ENCODE data around the gene PCBP3. TPM values are rescaled to one million over a fixed set of nuclear protein-coding genes. Genes with fewer than 3 reads are reported as not detected.

PCBP3 gene
- polyA plus RNA-seq, 1 donor (not counting 4 experiments of a cell fraction or from before 2014, with no cell fraction given): 0.25 TPM

- TF ChIP-seq EZH2 (IDR thresholded peaks at IDR 0.05; ENCODE audit: low read length) (no peak), CTCF (optimal IDR thresholded peaks at IDR 0.05 in 1 of 3, IDR thresholded peaks at IDR 0.05 in 1 of 3, conservative IDR thresholded peaks at IDR 0.05 in 1 of 3; ENCODE audit: extremely low read depth in 1 of 3, insufficient read depth in 2 of 3, low read length in 3 of 3) (no peak)
- dilution Hi-C loops (cut with MboI; ENCODE audit: extremely low pct_ligation_motif_present, low sequenced_read_pairs): no loop called here
- no peak overlapping the region for H3K4me3 ChIP-seq (ENCODE audit: control insufficient read depth in 2 of 3, extremely low read depth in 1 of 3, insufficient read depth in 2 of 3, low read depth in 1 of 3, low read length in 3 of 3)
- H2AFZ ChIP-seq (ENCODE audit: control insufficient read depth, low read length): no peak overlapping the region
- peaks cover 7% of the 10 kb centered on the region for H3K27me3 ChIP-seq (ENCODE audit: control insufficient read depth, extremely low read depth, insufficient read depth, low read length)
- H4K20me1 ChIP-seq (ENCODE audit: control insufficient read depth, extremely low read depth, insufficient read depth, low read length): no peaks in the 10 kb centered on the region
- H3K9me1 ChIP-seq (ENCODE audit: control insufficient read depth, extremely low read depth, insufficient read depth, low read length): no peaks in the 10 kb centered on the region
- H3K36me3 ChIP-seq (ENCODE audit: control insufficient read depth in 2 of 2, extremely low read depth in 1 of 2, insufficient read depth in 2 of 2, low read length in 2 of 2): no peaks in the 10 kb centered on the region
- FAIRE-seq: no peak
- H3K27ac ChIP-seq (ENCODE audit: control insufficient read depth, insufficient read depth, low read length): no peak overlapping the region
- no peaks in the 10 kb centered on the region for H3K4me1 ChIP-seq (ENCODE audit: control insufficient read depth, extremely low read depth, insufficient read depth, low read length)
- H3K4me2 ChIP-seq (ENCODE audit: control insufficient read depth, extremely low read depth, insufficient read depth, low read depth, low read length): no peak overlapping the region
- no peak overlapping the region for H3K9ac ChIP-seq (ENCODE audit: control insufficient read depth, extremely low read depth, insufficient read depth, low read length)
- H3K79me2 ChIP-seq (ENCODE audit: control insufficient read depth, insufficient read depth, low read length): no peaks in the 10 kb centered on the region
- DNase-seq (ENCODE audit: low read depth, low spot score): no peak
- H3K9me3 ChIP-seq (ENCODE audit: control insufficient read depth, low read depth, low read length): peaks cover 6% of the 10 kb centered on the region
Measured at GRCh38 chr21:45940091-45940490, 296.6 kb downstream of the PCBP3 start.

GRCh38 chr21:45940621-45941337 lies 297.3 kb downstream of the PCBP3 start:
- H3K79me2 ChIP-seq (ENCODE audit: control insufficient read depth, insufficient read depth, low read length): no peaks in the 10 kb centered on the region
- FAIRE-seq: no peak
- no peaks in the 10 kb centered on the region for H3K4me1 ChIP-seq (ENCODE audit: control insufficient read depth, extremely low read depth, insufficient read depth, low read length)
- H2AFZ ChIP-seq (ENCODE audit: control insufficient read depth, low read length): no peak overlapping the region
- H3K9ac ChIP-seq (ENCODE audit: control insufficient read depth, extremely low read depth, insufficient read depth, low read length): no peak overlapping the region
- H3K36me3 ChIP-seq (ENCODE audit: control insufficient read depth in 2 of 2, extremely low read depth in 1 of 2, insufficient read depth in 2 of 2, low read length in 2 of 2): no peaks in the 10 kb centered on the region
- H3K4me2 ChIP-seq (ENCODE audit: control insufficient read depth, extremely low read depth, insufficient read depth, low read depth, low read length): no peak overlapping the region
- TF ChIP-seq EZH2 (IDR thresholded peaks at IDR 0.05; ENCODE audit: low read length): no peak
- TF ChIP-seq CTCF (optimal IDR thresholded peaks at IDR 0.05 in 1 of 3, IDR thresholded peaks at IDR 0.05 in 1 of 3, conservative IDR thresholded peaks at IDR 0.05 in 1 of 3; ENCODE audit: extremely low read depth in 1 of 3, insufficient read depth in 2 of 3, low read length in 3 of 3): no peak
- no peak overlapping the region for H3K4me3 ChIP-seq (ENCODE audit: control insufficient read depth in 2 of 3, extremely low read depth in 1 of 3, insufficient read depth in 2 of 3, low read depth in 1 of 3, low read length in 3 of 3)
- DNase-seq (ENCODE audit: low read depth, low spot score): no peak
- no peak overlapping the region for H3K27ac ChIP-seq (ENCODE audit: control insufficient read depth, insufficient read depth, low read length)
- H4K20me1 ChIP-seq (ENCODE audit: control insufficient read depth, extremely low read depth, insufficient read depth, low read length): no peaks in the 10 kb centered on the region
- peaks cover 7% of the 10 kb centered on the region for H3K27me3 ChIP-seq (ENCODE audit: control insufficient read depth, extremely low read depth, insufficient read depth, low read length)
- peaks cover 3% of the 10 kb centered on the region for H3K9me3 ChIP-seq (ENCODE audit: control insufficient read depth, low read depth, low read length)
- no peaks in the 10 kb centered on the region for H3K9me1 ChIP-seq (ENCODE audit: control insufficient read depth, extremely low read depth, insufficient read depth, low read length)
- dilution Hi-C loops (cut with MboI; ENCODE audit: extremely low pct_ligation_motif_present, low sequenced_read_pairs): no loop called here
